Lower leg skin (tissue), 3 donors: ENCODE results near the gene C17orf58.

Experiments
- CTCF ChIP-seq, 3 donors: fragments of 450-650 bp; IDR thresholded peaks; one replicate each; pipeline ENCODE4 v1.5.1; 2016; ENCODE audit warnings: antibody characterized with exemption in 3 of 3, mild to moderate bottlenecking in 3 of 3, moderate library complexity in 2 of 3
- POLR2A ChIP-seq, 2 donors: fragments of 450-650 bp; IDR thresholded peaks; one replicate each; pipeline ENCODE4 v1.6.1; 2016 to 2017; ENCODE audit warnings: antibody characterized with exemption in 2 of 2, mild to moderate bottlenecking in 1 of 2, moderate library complexity in 1 of 2

GRCh38 chr17:68035523-68036303 is 39.4 kb upstream of the C17orf58 start, which contains the start of gene KPNA2:
- no peak for TF ChIP-seq CTCF (IDR thresholded peaks at IDR 0.05)
- TF ChIP-seq POLR2A (IDR thresholded peaks at IDR 0.05): no peak
